GM12864 (cell line): ENCODE results near the gene ILRUN.
A peak's percentile ranks its signal among the peaks of the same experiment; 100 is the strongest.
"Not testable (repeated sequence)": the region's sequence is repeated elsewhere in the genome, so short reads cannot be mapped to it uniquely, and the experiment has no call there.

ENCODE experiments used
- DNase-seq: peaks from one replicate; pipeline ENCODE4 v3.0.0-alpha.2; 2011; ENCODE audit warnings: low read depth
- H3K4me3 ChIP-seq: 2 replicates; pipeline ENCODE4 v1.5.1; 2011; ENCODE audit warnings: mild to moderate bottlenecking, low read depth, low read length, control low read depth
- CTCF ChIP-seq: IDR thresholded peaks from 2 replicates; pipeline ENCODE4 v1.5.1; 2011; ENCODE audit warnings: low read depth, mild to moderate bottlenecking, moderate library complexity, low read length, control low read depth, inconsistent platforms; ENCODE audit errors: missing control alignments

Gene ILRUN

GRCh38 chr6:34672657-34673043 lies 23.9 kb downstream of the ILRUN start:
- DNase-seq: no peak
- no peak overlapping the region; the same call in 1 of the 2 replicates for H3K4me3 ChIP-seq
- no peak for TF ChIP-seq CTCF

GRCh38 chr6:34671801-34672656 lies 24.5 kb downstream of the ILRUN start:
- TF ChIP-seq CTCF: no peak
- DNase-seq: peak; percentile 89
- peak overlapping the region; percentile 18; the same call in 1 of the 2 replicates for H3K4me3 ChIP-seq

GRCh38 chr6:34671367-34671766 lies 25.2 kb downstream of the ILRUN start:
- no peak for DNase-seq
- peak overlapping the region; percentile 18; the same call in 1 of the 2 replicates for H3K4me3 ChIP-seq
- no peak for TF ChIP-seq CTCF

- DNase-seq: not testable (repeated sequence)
Measured at GRCh38 chr6:34668799-34669198, 27.8 kb downstream of the ILRUN start.

GRCh38 chr6:34667481-34668238 lies 28.9 kb downstream of the ILRUN start:
- DNase-seq: no peak
- TF ChIP-seq CTCF: no peak
- H3K4me3 ChIP-seq: no peak overlapping the region

More at GRCh38 chr6:34668799-34669198, 27.8 kb downstream of the ILRUN start:
- not testable (repeated sequence) for H3K4me3 ChIP-seq

GRCh38 chr6:34665019-34665418 lies 31.5 kb downstream of the ILRUN start:
- DNase-seq: no peak
- H3K4me3 ChIP-seq: no peak overlapping the region
- no peak for TF ChIP-seq CTCF

- no peak for DNase-seq
- no peak for TF ChIP-seq CTCF
- H3K4me3 ChIP-seq: no peak overlapping the region; the same call in 1 of the 2 replicates
Measured at GRCh38 chr6:34664256-34664971, 32.2 kb downstream of the ILRUN start.
